ENCODE results near the gene TMBIM1.

DNA sequence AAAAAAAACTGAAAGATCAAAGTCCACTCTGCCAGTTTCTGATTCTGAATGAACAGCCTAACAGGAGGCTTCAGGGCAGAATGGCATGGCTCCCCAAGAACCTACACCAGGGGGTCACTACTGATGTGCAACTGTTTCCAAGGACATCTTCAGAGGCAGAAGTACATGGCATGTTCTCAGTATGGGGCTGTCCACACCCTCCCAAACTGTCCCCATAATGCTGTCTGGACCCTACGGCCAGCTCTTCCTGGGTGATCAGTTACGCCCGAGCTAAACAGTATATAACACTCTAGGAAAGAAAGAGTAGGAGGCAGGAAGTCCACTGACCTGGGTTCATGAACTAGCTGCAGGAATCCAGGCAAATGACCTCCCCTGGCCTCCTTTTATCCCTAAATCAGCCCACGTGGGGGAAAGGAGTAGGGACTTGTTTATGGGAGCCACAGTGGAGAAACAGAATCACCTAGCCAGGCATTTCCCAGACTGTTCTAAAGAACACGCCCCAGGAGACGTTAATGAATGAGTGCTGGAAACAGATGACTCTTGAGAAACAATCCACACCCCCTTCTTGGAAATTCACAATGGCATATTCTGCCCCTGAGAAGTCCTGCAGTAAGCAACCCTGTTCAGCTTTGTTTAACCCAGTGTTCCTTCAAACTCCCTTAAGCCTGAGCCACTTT lies 2.5 kb downstream of the TMBIM1 start:
- TF ChIP-seq POLR2AphosphoS5 (IDR thresholded peaks at IDR 0.05; ENCODE audit: low read depth, low read length): no peak
- no peak for TF ChIP-seq FOXP2 (optimal IDR thresholded peaks at IDR 0.05; ENCODE audit: borderline replicate concordance, extremely low read depth, extremely low read length, insufficient read depth)
- TF ChIP-seq REST (IDR thresholded peaks at IDR 0.05; ENCODE audit: insufficient read depth in 1 of 2, low read depth in 2 of 2, low read length in 2 of 2): no peak

All from PFSK-1 (cell line).